ENCODE measurements around the gene ADAT3. TPM values are rescaled to one million over a fixed set of nuclear protein-coding genes. Genes with fewer than 3 reads are reported as not detected.

ADAT3 gene
- polyA plus RNA-seq, 3 donors from 2014 or later = 2.1 to 10.0 (median 4.3) TPM

GRCh38 chr19:1862424-1863327 lies 42.5 kb upstream of the ADAT3 start:
- peaks cover 19 to 33% of the 10 kb centered on the region in 2 donors for H3K4me1 Mint-ChIP-seq
- H3K9me3 Mint-ChIP-seq = peaks cover 0 to 2% (median 0%) of the 10 kb centered on the region in 6 donors
- DNase-seq = peak; percentile 53 to 62 (median 58)
- peaks cover 9 to 29% (median 10%) of the 10 kb centered on the region in 3 donors for H3K27me3 Mint-ChIP-seq (ENCODE audit: low read depth in 3 of 3)
- H3K27ac Mint-ChIP-seq = peak overlapping the region; percentile 83 to 96 (median 88)
- no peaks in the 10 kb centered on the region for H3K36me3 Mint-ChIP-seq
- peak overlapping the region; percentile 89 to 94 (median 91) for H3K4me3 Mint-ChIP-seq

GRCh38 chr19:1863328-1863637 lies 41.9 kb upstream of the ADAT3 start, which contains the start of gene KLF16:
Gene KLF16, minus strand, starts transcription at chr19:1863579. Its CDS starts 82 bp downstream, at chr19:1863497.
- Mint-ChIP-seq H3K27me3 (ENCODE audit: low read depth in 3 of 3) (peaks cover 8 to 27% (median 9%) of the 10 kb centered on the region in 3 donors), H3K4me1 (peaks cover 23 to 35% of the 10 kb centered on the region in 2 donors), H3K27ac (peak within 1 kb of the TSS; percentile 83 to 96 (median 88)), H3K4me3 (peak within 1 kb of the TSS; percentile 89 to 94 (median 91)), H3K9me3 (peaks cover 0 to 2% (median 0%) of the 10 kb centered on the region in 6 donors), H3K36me3 (no peaks in the 10 kb centered on the region)
- no peak for DNase-seq

GRCh38 chr19:1863638-1864479 lies 41.3 kb upstream of the ADAT3 start:
- Mint-ChIP-seq H3K4me1 (peaks cover 27 to 36% of the 10 kb centered on the region in 2 donors), H3K9me3 (peaks cover 0 to 2% (median 0%) of the 10 kb centered on the region in 6 donors), H3K27me3 (ENCODE audit: low read depth in 3 of 3) (peaks cover 8 to 23% (median 9%) of the 10 kb centered on the region in 3 donors), H3K36me3 (no peaks in the 10 kb centered on the region), H3K27ac (peak overlapping the region in 3 of 6 donors; percentile 40 to 84 (median 42)), H3K4me3 (peak overlapping the region; percentile 62 to 78 (median 67))
- DNase-seq = peak; percentile 90 to 94 (median 94)

- H3K36me3 Mint-ChIP-seq = no peaks in the 10 kb centered on the region
- peak; percentile 70 to 74 (median 73) for DNase-seq
- H3K27ac Mint-ChIP-seq = peak overlapping the region in 4 of 6 donors; percentile 29 to 84 (median 68)
- H3K4me3 Mint-ChIP-seq = peak overlapping the region; percentile 62 to 78 (median 67)
- H3K27me3 Mint-ChIP-seq (ENCODE audit: low read depth in 3 of 3) = peaks cover 8 to 21% (median 9%) of the 10 kb centered on the region in 3 donors
- H3K4me1 Mint-ChIP-seq = peaks cover 30 to 34% of the 10 kb centered on the region in 2 donors
- peaks cover 0 to 2% (median 0%) of the 10 kb centered on the region in 6 donors for H3K9me3 Mint-ChIP-seq
These were observed 40.6 kb upstream of the ADAT3 start for GRCh38 chr19:1864480-1865171.

GRCh38 chr19:1865172-1866010 lies 39.8 kb upstream of the ADAT3 start:
- H3K27ac Mint-ChIP-seq = peak overlapping the region; percentile 37 to 80 (median 62)
- peaks cover 8 to 21% (median 9%) of the 10 kb centered on the region in 3 donors for H3K27me3 Mint-ChIP-seq (ENCODE audit: low read depth in 3 of 3)
- H3K4me3 Mint-ChIP-seq = peak overlapping the region; percentile 32 to 66 (median 57)
- H3K36me3 Mint-ChIP-seq = no peaks in the 10 kb centered on the region
- H3K9me3 Mint-ChIP-seq = peaks cover 0 to 2% (median 0%) of the 10 kb centered on the region in 6 donors
- peaks cover 30 to 35% of the 10 kb centered on the region in 2 donors for H3K4me1 Mint-ChIP-seq
- no peak for DNase-seq

GRCh38 chr19:1866693-1867348 lies 38.4 kb upstream of the ADAT3 start:
- peak overlapping the region in 1 of 5 donors; percentile 27 for H3K4me3 Mint-ChIP-seq
- no peak for DNase-seq
- peak overlapping the region in 5 of 6 donors; percentile 13 to 81 (median 67) for H3K27ac Mint-ChIP-seq
- H3K4me1 Mint-ChIP-seq = peaks cover 21 to 30% of the 10 kb centered on the region in 2 donors
- no peaks in the 10 kb centered on the region for H3K36me3 Mint-ChIP-seq
- H3K9me3 Mint-ChIP-seq = no peaks in the 10 kb centered on the region
- H3K27me3 Mint-ChIP-seq (ENCODE audit: low read depth in 3 of 3) = peaks cover 5 to 11% (median 9%) of the 10 kb centered on the region in 3 donors

- Mint-ChIP-seq H3K27ac (peak overlapping the region in 4 of 6 donors; percentile 13 to 67 (median 38)), H3K4me3 (no peak overlapping the region), H3K36me3 (no peaks in the 10 kb centered on the region), H3K9me3 (no peaks in the 10 kb centered on the region), H3K27me3 (ENCODE audit: low read depth in 3 of 3) (peaks cover 3 to 6% (median 5%) of the 10 kb centered on the region in 3 donors), H3K4me1 (peaks cover 16 to 26% of the 10 kb centered on the region in 2 donors)
- DNase-seq = no peak
These were observed 37.9 kb upstream of the ADAT3 start for GRCh38 chr19:1867349-1867724.

GRCh38 chr19:1868971-1869370 lies 36.2 kb upstream of the ADAT3 start:
- no peaks in the 10 kb centered on the region for H3K9me3 Mint-ChIP-seq
- H3K27ac Mint-ChIP-seq = peak overlapping the region in 2 of 6 donors; percentile 55 to 73
- peaks cover 17 to 34% of the 10 kb centered on the region in 2 donors for H3K4me1 Mint-ChIP-seq
- DNase-seq = no peak
- H3K4me3 Mint-ChIP-seq = peak overlapping the region in 2 of 5 donors; percentile 44 to 46
- peaks cover 2 to 4% (median 3%) of the 10 kb centered on the region in 3 donors for H3K27me3 Mint-ChIP-seq (ENCODE audit: low read depth in 3 of 3)
- peaks cover 0 to under 1% (median 0%) of the 10 kb centered on the region in 3 donors for H3K36me3 Mint-ChIP-seq

GRCh38 chr19:1871140-1871597 lies 34.0 kb upstream of the ADAT3 start:
- peaks cover 0 to 2% (median 0%) of the 10 kb centered on the region in 3 donors for H3K36me3 Mint-ChIP-seq
- DNase-seq = no peak
- peaks cover 33 to 41% of the 10 kb centered on the region in 2 donors for H3K4me1 Mint-ChIP-seq
- H3K27ac Mint-ChIP-seq = no peak overlapping the region
- no peaks in the 10 kb centered on the region for H3K9me3 Mint-ChIP-seq
- H3K27me3 Mint-ChIP-seq (ENCODE audit: low read depth in 3 of 3) = peaks cover 18 to 22% (median 19%) of the 10 kb centered on the region in 3 donors
- H3K4me3 Mint-ChIP-seq = no peak overlapping the region

- Mint-ChIP-seq H3K27ac (no peak overlapping the region), H3K4me3 (no peak overlapping the region), H3K4me1 (peaks cover 37 to 46% of the 10 kb centered on the region in 2 donors), H3K27me3 (ENCODE audit: low read depth in 3 of 3) (peaks cover 22 to 25% (median 24%) of the 10 kb centered on the region in 3 donors), H3K36me3 (peaks cover 0 to 2% (median 0%) of the 10 kb centered on the region in 3 donors), H3K9me3 (no peaks in the 10 kb centered on the region)
- DNase-seq = no peak
These were observed 33.6 kb upstream of the ADAT3 start for GRCh38 chr19:1871630-1872029.

- peaks cover 20 to 25% (median 24%) of the 10 kb centered on the region in 3 donors for H3K27me3 Mint-ChIP-seq (ENCODE audit: low read depth in 3 of 3)
- peaks cover 0 to 2% (median 0%) of the 10 kb centered on the region in 3 donors for H3K36me3 Mint-ChIP-seq
- peaks cover 32 to 43% of the 10 kb centered on the region in 2 donors for H3K4me1 Mint-ChIP-seq
- H3K27ac Mint-ChIP-seq = peak overlapping the region in 5 of 6 donors; percentile 57 to 99 (median 97)
- peak overlapping the region in 4 of 5 donors; percentile 14 to 38 (median 32) for H3K4me3 Mint-ChIP-seq
- DNase-seq = no peak
- H3K9me3 Mint-ChIP-seq = no peaks in the 10 kb centered on the region
These were observed 32.2 kb upstream of the ADAT3 start for GRCh38 chr19:1872807-1873523.

Data from immature natural killer cell (primary cell).